ENCODE results near the gene FILIP1.

- no peak for TF ChIP-seq CTCF (IDR thresholded peaks at IDR 0.05; ENCODE audit: borderline replicate concordance, extremely low read depth, low read length, poor library complexity, severe bottlenecking)
- no peak for TF ChIP-seq EZH2 (IDR thresholded peaks at IDR 0.05; ENCODE audit: borderline replicate concordance, low read depth, low read length, severe bottlenecking)
Observed at GRCh38 chr6:75381877-75382633, 111.5 kb downstream of the FILIP1 start.

All from DND-41 (cell line).